Chondrocyte (in vitro differentiated cells): Measurements from ENCODE around the gene NXF3. TPM values are rescaled to one million over a fixed set of nuclear protein-coding genes. Genes with fewer than 3 reads are reported as not detected.
"Not testable (repeated sequence)": the region's sequence is repeated elsewhere in the genome, so short reads cannot be mapped to it uniquely, and the experiment has no call there.

Experiments used
- DNase-seq: peaks from one replicate; pipeline ENCODE4 v3.0.0; 2021; ENCODE audit warnings: mixed read lengths, low spot score
- H3K27ac Mint-ChIP-seq: one replicate; pipeline ENCODE4 v1.8.0; 2021; ENCODE audit warnings: mild to moderate bottlenecking, moderate library complexity, mixed read lengths; ENCODE audit not compliant: unreplicated experiment
- H3K27me3 Mint-ChIP-seq: 2 replicates; pipeline ENCODE4 v1.8.0; 2021; ENCODE audit warnings: low read depth, mixed read lengths
- H3K36me3 Mint-ChIP-seq: 2 replicates; pipeline ENCODE4 v1.8.0; 2021; ENCODE audit warnings: low read depth, mixed read lengths
- H3K4me1 Mint-ChIP-seq: 2 replicates; pipeline ENCODE4 v1.8.0; 2021; ENCODE audit warnings: low read depth, mild to moderate bottlenecking, mixed read lengths
- H3K4me3 Mint-ChIP-seq: one replicate; pipeline ENCODE4 v1.8.0; 2021; ENCODE audit warnings: mild to moderate bottlenecking, moderate library complexity, mixed read lengths; ENCODE audit not compliant: unreplicated experiment
- H3K9me3 Mint-ChIP-seq: 2 replicates; pipeline ENCODE4 v1.8.0; 2021; ENCODE audit warnings: low read depth, mixed read lengths
- CTCF ChIP-seq: fragments of 200-600 bp; sonication (generic); IDR thresholded peaks from 2 replicates; pipeline ENCODE4 v1.5.0; 2021; ENCODE audit warnings: antibody characterized with exemption, mild to moderate bottlenecking, moderate library complexity
- long read RNA-seq: library from polyadenylated mRNA; stranded (forward); transcript quantifications from one replicate; pipeline ENCODE4 v2.0.0, GENCODE V29; 2021
- total RNA-seq: library from RNA; stranded (reverse); gene quantifications from 3 replicates; pipeline ENCODE4 v1.2.1, GENCODE V29; 2021

Gene NXF3
- total RNA-seq = 0.10 to 0.75 TPM in 2 of 3 replicates, not detected in the other
- long read RNA-seq = 0 reads

DNA sequence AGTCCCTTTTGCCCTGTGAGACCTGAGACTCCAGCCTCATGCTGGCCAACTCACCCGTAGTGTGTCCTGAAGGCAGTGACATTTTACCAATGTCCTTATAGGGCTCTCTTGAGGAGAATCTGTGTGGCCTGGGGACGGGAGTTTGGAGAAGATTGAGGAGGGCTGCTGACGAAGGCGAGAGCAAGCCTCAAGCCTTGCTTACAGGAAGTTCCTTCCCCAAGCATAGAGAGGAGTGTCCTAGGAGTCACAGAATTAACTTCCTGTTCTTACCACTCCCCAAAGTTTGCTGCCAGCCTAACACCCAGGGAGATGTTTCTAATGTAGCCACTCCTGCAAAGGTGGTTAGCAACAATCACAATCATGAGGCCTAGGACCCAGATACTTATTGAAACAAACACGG lies at the start of gene NXF3:
Gene NXF3, minus strand, starts transcription at position 202 of the 400 bp plus-strand sequence. Its CDS starts 120 bp downstream, at position 82.
- no peak within 1 kb of the TSS for H3K27ac Mint-ChIP-seq
- H3K9me3 Mint-ChIP-seq = no peaks in the 10 kb centered on the region
- no peak for TF ChIP-seq CTCF
- H3K36me3 Mint-ChIP-seq = no peaks in the 10 kb centered on the region
- DNase-seq = no peak
- H3K4me1 Mint-ChIP-seq = no peaks in the 10 kb centered on the region
- H3K27me3 Mint-ChIP-seq = no peaks in the 10 kb centered on the region
- H3K4me3 Mint-ChIP-seq = no peak within 1 kb of the TSS

GRCh38 chrX:103136528-103136927 lies 43.6 kb upstream of the NXF3 start:
- H3K4me3 Mint-ChIP-seq, DNase-seq, H3K36me3 Mint-ChIP-seq, H3K27ac Mint-ChIP-seq, H3K27me3 Mint-ChIP-seq, H3K4me1 Mint-ChIP-seq: not testable (repeated sequence)
- peaks cover 26% of the 10 kb centered on the region for H3K9me3 Mint-ChIP-seq

GRCh38 chrX:103124284-103124683 lies 31.3 kb upstream of the NXF3 start:
- Mint-ChIP-seq H3K9me3 (peaks cover 14% of the 10 kb centered on the region), H3K27me3 (no peaks in the 10 kb centered on the region), H3K27ac (no peak overlapping the region), H3K36me3 (no peaks in the 10 kb centered on the region), H3K4me1 (no peaks in the 10 kb centered on the region), H3K4me3 (no peak overlapping the region)
- no peak for TF ChIP-seq CTCF
- no peak for DNase-seq

DNA sequence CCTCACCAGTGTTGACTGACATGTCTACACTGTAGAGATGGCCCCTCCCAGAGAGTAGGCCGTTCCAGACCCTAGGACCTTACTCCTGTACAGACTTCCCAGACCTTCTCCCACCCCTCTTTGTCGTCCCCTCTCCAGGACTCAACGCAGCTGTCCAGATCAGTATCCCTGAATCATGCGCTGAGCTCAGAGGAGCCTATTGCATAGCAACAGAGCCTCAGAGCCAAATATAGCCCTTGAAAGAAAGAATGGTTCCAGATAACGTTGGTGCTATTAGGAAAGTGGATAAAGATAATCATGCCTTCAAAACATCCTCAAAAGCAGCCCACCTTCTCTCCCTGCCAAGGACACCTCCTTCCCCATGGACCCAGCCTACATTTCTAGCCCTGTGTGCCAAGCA lies 27.8 kb upstream of the NXF3 start:
- Mint-ChIP-seq H3K27me3 (no peaks in the 10 kb centered on the region), H3K9me3 (peaks cover 19% of the 10 kb centered on the region), H3K27ac (no peak overlapping the region), H3K4me1 (no peaks in the 10 kb centered on the region), H3K36me3 (no peaks in the 10 kb centered on the region), H3K4me3 (no peak overlapping the region)
- TF ChIP-seq CTCF = no peak
- DNase-seq = no peak

DNA sequence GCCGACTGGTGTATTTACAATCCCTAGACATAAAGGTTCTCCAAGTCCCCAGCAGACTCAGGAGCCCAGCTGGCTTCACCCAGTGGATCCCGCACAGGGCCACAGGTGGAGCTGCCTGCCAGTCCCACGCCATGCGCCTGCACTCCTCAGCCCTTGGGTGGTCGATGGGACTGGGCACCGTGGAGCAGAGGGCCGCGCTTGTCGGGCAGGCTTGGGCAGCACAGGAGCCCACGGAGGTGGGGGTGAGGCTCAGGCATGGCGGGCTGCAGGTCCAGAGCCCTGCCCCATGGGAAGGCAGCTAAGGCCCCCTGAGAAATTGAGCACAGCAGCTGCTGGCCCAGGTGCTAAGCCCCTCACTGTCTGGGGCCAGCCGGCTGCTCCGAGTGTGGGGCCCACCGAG lies 24.0 kb upstream of the NXF3 start:
- peaks cover 20% of the 10 kb centered on the region for H3K9me3 Mint-ChIP-seq
- not testable (repeated sequence) for H3K4me3 Mint-ChIP-seq, H3K4me1 Mint-ChIP-seq, H3K36me3 Mint-ChIP-seq, H3K27me3 Mint-ChIP-seq, H3K27ac Mint-ChIP-seq, DNase-seq

GRCh38 chrX:103109497-103109896 lies 16.6 kb upstream of the NXF3 start:
- H3K27me3 Mint-ChIP-seq, DNase-seq, H3K4me3 Mint-ChIP-seq, H3K27ac Mint-ChIP-seq, H3K36me3 Mint-ChIP-seq, H3K4me1 Mint-ChIP-seq: not testable (repeated sequence)
- H3K9me3 Mint-ChIP-seq = peaks cover 22% of the 10 kb centered on the region

DNA sequence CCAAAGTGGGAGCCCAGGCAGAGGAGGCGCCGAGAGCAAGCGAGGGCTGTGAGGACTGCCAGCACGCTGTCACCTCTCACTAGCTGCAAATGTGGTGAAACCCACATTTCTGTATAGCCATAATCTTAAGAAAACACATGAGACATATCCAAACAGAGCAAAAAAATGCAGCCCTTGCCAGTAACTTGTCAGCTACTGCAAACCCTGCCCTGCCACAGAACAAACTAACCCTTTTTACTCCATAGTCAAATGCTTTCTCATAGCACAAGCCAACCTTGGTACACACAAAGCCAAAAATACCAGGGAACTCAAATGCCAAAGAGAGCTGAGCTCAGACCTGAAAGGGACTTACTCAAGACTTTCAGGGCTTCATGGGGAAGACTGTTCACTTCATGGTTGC lies 14.9 kb upstream of the NXF3 start:
- Mint-ChIP-seq H3K4me3 (no peak overlapping the region), H3K27me3 (no peaks in the 10 kb centered on the region), H3K4me1 (peaks cover 5% of the 10 kb centered on the region), H3K9me3 (peaks cover 22% of the 10 kb centered on the region), H3K27ac (peak overlapping the region; percentile 27), H3K36me3 (peaks cover 2% of the 10 kb centered on the region)
- TF ChIP-seq CTCF = no peak
- DNase-seq = no peak

DNA sequence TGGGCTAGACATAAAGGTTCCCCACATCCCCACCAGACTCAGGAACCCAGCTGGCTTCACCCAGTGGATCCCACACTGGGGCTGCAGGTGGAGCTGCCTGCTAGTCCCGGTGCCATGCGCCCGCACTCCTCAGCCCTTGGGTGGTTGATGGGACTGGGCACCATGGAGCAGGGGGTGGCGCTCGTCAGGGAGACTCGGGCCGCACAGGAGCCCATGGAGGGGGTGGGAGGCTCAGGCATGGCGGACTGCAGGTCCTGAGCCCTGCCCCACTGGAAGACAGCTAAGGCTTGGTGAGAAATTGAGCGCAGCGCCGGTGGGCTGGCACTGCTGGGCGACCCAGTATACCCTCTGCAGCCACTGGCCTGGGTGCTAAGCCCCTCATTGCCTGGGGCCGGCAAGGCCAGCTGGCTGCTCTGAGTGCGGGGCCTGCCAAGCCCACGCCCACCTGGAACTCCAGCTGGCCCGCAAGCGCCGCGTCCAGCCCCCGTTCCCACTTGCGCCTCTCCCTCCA lies 14.3 kb upstream of the NXF3 start:
- peaks cover 22% of the 10 kb centered on the region for H3K9me3 Mint-ChIP-seq
- not testable (repeated sequence) for H3K4me1 Mint-ChIP-seq, H3K4me3 Mint-ChIP-seq, H3K36me3 Mint-ChIP-seq, H3K27me3 Mint-ChIP-seq, H3K27ac Mint-ChIP-seq
- peak; percentile 87 for DNase-seq

DNA sequence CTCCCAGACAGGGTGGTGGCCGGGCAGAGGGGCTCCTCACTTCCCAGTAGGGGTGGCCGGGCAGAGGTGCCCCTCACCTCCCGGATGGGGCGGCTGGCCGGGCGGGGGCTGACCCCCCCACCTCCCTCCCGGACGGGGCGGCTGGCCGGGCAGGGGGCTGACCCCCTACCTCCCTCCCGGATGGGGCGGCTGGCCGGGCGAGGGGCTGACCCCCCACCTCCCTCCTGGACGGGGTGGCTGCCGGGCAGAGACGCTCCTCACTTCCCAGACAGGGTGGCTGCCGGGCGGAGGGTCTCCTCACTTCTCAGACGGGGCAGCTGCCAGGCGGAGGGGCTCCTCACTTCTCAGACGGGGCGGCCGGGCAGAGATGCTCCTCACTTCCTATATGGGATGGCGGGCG lies 11.4 kb upstream of the NXF3 start:
- H3K27ac Mint-ChIP-seq, DNase-seq, H3K36me3 Mint-ChIP-seq, H3K27me3 Mint-ChIP-seq, H3K4me3 Mint-ChIP-seq: not testable (repeated sequence)
- Mint-ChIP-seq H3K4me1 (peaks cover 13% of the 10 kb centered on the region), H3K9me3 (peaks cover 11% of the 10 kb centered on the region)
